NT2/D1 (cell line): ENCODE results near the gene SOS2.
"Not testable (repeated sequence)": the region's sequence is repeated elsewhere in the genome, so short reads cannot be mapped to it uniquely, and the experiment has no call there.

ENCODE experiments used
- DNase-seq: peaks from one replicate; pipeline ENCODE4 v3.0.0-alpha.2; 2011; ENCODE audit warnings: low read depth, low spot score
- H3K27me3 ChIP-seq: 2 replicates; pipeline ENCODE4 v1.6.0; 2011; ENCODE audit warnings: mild to moderate bottlenecking; ENCODE audit not compliant: insufficient read length, insufficient read depth
- H3K36me3 ChIP-seq: 2 replicates; pipeline ENCODE4 v1.6.1; 2011; ENCODE audit warnings: mild to moderate bottlenecking, low read length, mixed read lengths; ENCODE audit not compliant: insufficient read depth, insufficient read length
- H3K4me1 ChIP-seq: 2 replicates; pipeline ENCODE4 v1.5.1; 2011; ENCODE audit not compliant: insufficient read depth, insufficient read length
- H3K4me3 ChIP-seq: 2 replicates; pipeline ENCODE4 v1.5.1; 2011; ENCODE audit warnings: low read depth; ENCODE audit not compliant: insufficient read length
- H3K9ac ChIP-seq: 2 replicates; pipeline ENCODE4 v1.6.0; 2011; ENCODE audit warnings: low read depth; ENCODE audit not compliant: insufficient read length
- H3K9me3 ChIP-seq: 2 replicates; pipeline ENCODE4 v1.5.1; 2011; ENCODE audit warnings: mild to moderate bottlenecking, low read length; ENCODE audit not compliant: insufficient read depth
- SUZ12 ChIP-seq: IDR thresholded peaks from 2 replicates; pipeline ENCODE4 v1.6.1; 2011; ENCODE audit not compliant: insufficient read length, insufficient read depth; ENCODE audit errors: extremely low read depth
- YY1 ChIP-seq: IDR thresholded peaks from 2 replicates; pipeline ENCODE4 v1.6.1; 2011; ENCODE audit not compliant: insufficient read length, insufficient read depth
- ZNF274 ChIP-seq: IDR thresholded peaks from 2 replicates; pipeline ENCODE4 v1.6.1; 2011; ENCODE audit warnings: mild to moderate bottlenecking, low read depth, low read length

The SOS2 gene

DNA sequence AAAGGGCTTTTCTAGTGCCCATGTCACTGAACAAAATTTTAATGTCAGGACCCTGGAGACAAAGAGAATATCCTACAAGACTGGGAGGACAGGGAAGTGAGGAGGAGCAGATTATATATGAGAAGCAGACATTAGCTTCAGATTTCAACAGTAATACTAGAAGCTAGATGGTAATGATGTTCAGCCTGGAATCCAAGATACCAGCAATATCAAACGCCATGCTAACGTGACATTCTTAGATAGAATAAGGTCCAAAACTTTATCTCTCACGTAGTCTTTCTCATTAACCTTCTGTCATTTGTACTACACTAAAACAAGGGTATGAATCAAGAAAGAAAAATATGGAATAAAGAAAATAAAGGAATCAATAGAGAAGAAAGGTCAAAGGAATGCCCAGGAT, 18.7 kb downstream of the SOS2 start:
- no peaks in the 10 kb centered on the region for H3K9me3 ChIP-seq
- TF ChIP-seq YY1, result no peak
- TF ChIP-seq SUZ12, result no peak
- no peak for TF ChIP-seq ZNF274
- no peak overlapping the region for H3K9ac ChIP-seq
- no peaks in the 10 kb centered on the region for H3K4me1 ChIP-seq
- no peak for DNase-seq
- no peaks in the 10 kb centered on the region for H3K27me3 ChIP-seq
- H3K4me3 ChIP-seq, result no peak overlapping the region
- H3K36me3 ChIP-seq, result no peaks in the 10 kb centered on the region

DNA sequence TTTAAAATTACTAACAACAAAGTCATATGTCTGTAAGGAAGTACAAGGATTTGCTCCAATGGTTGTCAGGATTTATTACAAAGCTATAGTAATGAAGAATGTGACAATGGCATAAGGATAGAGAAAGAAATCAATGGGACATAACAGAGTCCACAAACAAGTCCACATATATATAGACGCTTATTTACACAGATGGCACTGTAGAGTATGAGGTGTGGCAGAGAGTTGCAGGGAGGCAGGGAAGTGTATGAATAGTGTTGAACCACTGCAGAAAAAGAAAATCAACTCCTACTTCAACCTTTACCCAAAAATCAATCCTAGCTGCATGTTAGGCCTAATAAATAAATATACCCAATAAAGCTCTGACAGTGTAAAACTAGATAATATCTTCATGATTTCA, 21.3 kb downstream of the SOS2 start:
- Histone ChIP-seq H3K9me3 (no peaks in the 10 kb centered on the region), H3K9ac (no peak overlapping the region), H3K4me3 (no peak overlapping the region), H3K36me3 (no peaks in the 10 kb centered on the region), H3K4me1 (no peaks in the 10 kb centered on the region), H3K27me3 (no peaks in the 10 kb centered on the region)
- DNase-seq, result no peak
- no peak for TF ChIP-seq SUZ12
- no peak for TF ChIP-seq ZNF274
- TF ChIP-seq YY1, result no peak

DNA sequence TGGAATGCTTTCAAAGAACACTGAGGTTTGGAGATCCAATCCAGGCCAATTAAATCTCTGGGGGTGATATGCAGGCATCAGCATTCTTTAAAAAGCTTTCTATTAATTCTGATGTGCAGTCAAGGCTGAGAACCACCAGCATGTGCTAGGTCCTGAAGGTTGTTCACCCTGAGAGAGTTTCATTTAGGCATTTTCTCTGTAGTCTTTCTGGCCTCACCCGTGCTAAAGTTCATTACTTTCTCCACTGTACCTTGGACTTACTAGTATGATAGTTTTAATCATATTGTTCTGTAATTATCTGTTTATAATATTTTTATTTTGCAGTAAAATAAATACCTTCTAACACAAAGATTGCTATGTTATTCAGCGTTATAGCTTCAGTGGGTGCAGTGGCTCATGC, 32.9 kb downstream of the SOS2 start:
- H3K9ac ChIP-seq, result no peak overlapping the region
- no peak overlapping the region for H3K4me3 ChIP-seq
- TF ChIP-seq YY1 (no peak), SUZ12 (no peak), ZNF274 (no peak)
- no peak for DNase-seq
- no peaks in the 10 kb centered on the region for H3K27me3 ChIP-seq
- H3K9me3 ChIP-seq, result no peaks in the 10 kb centered on the region
- H3K36me3 ChIP-seq, result peaks cover 2% of the 10 kb centered on the region
- no peaks in the 10 kb centered on the region for H3K4me1 ChIP-seq

DNA sequence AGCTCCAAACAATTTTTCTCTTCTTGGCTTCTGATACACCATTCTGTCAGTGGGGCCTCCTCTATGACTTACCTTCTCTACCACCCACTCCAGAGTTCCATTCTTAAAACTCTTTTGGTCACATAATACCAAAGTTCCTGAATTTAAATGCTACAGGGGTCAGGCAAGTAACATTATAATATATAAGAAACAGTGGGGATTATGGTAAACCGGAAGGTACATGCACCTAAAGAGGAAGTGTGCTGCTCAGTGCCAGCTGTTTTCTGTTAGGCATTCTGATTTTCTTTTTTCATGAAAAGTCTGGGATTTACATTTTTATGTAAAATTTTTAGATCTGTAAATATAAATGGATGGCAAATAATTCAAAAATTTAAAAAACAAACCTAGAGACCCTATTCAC, 39.9 kb downstream of the SOS2 start:
- Histone ChIP-seq H3K36me3 (peaks cover 2% of the 10 kb centered on the region), H3K4me3 (no peak overlapping the region), H3K9me3 (no peaks in the 10 kb centered on the region), H3K9ac (no peak overlapping the region), H3K4me1 (no peaks in the 10 kb centered on the region), H3K27me3 (no peaks in the 10 kb centered on the region)
- no peak for TF ChIP-seq SUZ12
- no peak for TF ChIP-seq ZNF274
- no peak for TF ChIP-seq YY1
- DNase-seq, result no peak

DNA sequence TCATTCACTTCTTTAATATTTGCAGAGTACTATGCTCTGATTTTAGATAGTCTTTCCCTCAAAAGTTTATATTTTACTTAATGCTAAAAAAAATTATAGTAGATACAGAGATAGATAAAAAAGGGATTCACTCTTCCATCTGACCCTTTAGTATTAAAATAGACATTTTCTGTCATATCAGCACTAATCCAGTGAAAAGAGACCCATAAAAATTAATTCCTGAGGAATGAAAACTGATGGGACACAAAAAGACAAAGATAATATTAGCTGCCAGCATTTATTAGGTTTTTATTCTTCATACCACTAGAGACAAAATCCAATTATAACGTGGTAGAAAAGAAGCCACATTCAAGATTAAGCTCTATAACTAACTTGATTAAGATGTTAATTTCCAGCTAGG, 45.3 kb downstream of the SOS2 start:
- H3K36me3 ChIP-seq, result no peaks in the 10 kb centered on the region
- TF ChIP-seq SUZ12, result no peak
- no peak for DNase-seq
- H3K4me3 ChIP-seq, result no peak overlapping the region
- no peak overlapping the region for H3K9ac ChIP-seq
- no peaks in the 10 kb centered on the region for H3K9me3 ChIP-seq
- no peaks in the 10 kb centered on the region for H3K4me1 ChIP-seq
- H3K27me3 ChIP-seq, result no peaks in the 10 kb centered on the region

DNA sequence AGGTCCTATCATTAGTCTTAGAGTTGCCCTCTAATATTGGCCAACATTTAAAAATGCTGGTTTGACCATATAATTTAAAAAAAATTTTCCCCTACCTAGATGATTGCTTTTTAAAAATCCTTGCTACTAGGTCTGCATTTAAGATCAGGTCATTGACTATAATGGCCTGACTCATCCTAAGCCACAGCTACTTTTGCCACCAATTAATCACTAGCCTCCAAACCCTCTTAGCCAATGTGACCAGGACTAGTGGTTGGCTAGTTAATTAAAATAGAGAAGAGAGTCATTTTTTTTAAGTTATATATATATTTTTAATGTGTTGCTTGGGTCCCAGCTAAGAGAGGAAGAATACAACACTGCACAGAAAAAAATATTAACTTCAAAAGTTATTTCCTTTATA, 57.5 kb downstream of the SOS2 start:
- no peak for DNase-seq
- no peak overlapping the region for H3K4me3 ChIP-seq
- TF ChIP-seq YY1 (no peak), SUZ12 (no peak), ZNF274 (no peak)

DNA sequence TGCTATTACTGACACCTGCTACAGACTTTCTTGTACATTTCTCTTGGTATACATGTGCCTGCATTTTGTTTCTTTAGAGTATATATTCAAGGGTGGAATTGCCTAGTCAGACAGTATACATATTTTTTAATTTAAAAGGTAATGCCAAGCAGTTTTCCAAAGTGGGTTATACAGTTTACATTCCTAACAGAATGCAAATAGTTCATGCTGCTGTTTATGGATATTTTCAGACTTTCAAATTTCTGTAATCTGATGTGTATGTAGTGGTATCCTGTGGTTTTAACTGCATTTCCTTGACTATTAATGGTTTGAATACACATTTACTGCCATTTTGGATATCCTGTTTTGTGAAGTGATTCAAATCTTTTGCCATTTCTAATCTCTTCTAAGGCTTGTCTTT, 59.5 kb downstream of the SOS2 start:
- no peak for DNase-seq

More for the DNA sequence above, 57.5 kb downstream of the SOS2 start:
- Histone ChIP-seq H3K9ac (no peak overlapping the region), H3K4me1 (no peaks in the 10 kb centered on the region), H3K27me3 (no peaks in the 10 kb centered on the region), H3K9me3 (no peaks in the 10 kb centered on the region), H3K36me3 (peaks cover 7% of the 10 kb centered on the region)

DNA sequence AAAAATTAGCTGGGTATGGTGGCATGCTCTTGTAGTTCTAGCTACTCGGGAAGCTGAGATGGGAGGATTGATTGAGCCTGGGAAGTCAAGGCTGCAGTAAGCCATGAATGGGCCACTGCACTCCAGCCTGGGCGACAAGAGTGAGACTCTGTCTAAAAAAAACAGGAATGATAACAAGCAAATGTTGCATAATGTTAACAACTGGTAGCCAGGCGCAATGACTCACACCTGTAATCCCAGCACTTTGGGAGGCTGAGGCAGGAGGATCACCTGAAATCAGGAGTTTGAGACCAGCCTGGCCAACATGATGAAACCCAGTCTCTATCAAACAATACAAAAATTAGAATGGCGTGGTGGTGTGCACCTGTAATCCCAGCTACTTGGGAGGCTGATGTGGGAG, 64.0 kb downstream of the SOS2 start:
- not testable (repeated sequence) for H3K4me3 ChIP-seq, H3K4me1 ChIP-seq, H3K9me3 ChIP-seq, DNase-seq, H3K36me3 ChIP-seq, H3K27me3 ChIP-seq, H3K9ac ChIP-seq

More for the DNA sequence above, 59.5 kb downstream of the SOS2 start:
- Histone ChIP-seq H3K27me3 (no peaks in the 10 kb centered on the region), H3K9ac (no peak overlapping the region), H3K4me1 (no peaks in the 10 kb centered on the region), H3K4me3 (no peak overlapping the region), H3K9me3 (no peaks in the 10 kb centered on the region), H3K36me3 (no peaks in the 10 kb centered on the region)
- TF ChIP-seq SUZ12 (no peak), YY1 (no peak), ZNF274 (no peak)
